Activated naive CD8-positive, alpha-beta T cell treated with anti-CD3 and anti-CD28 coated beads, Interleukin-2, amount 50 U/mL, for 16 hours (primary cell): ENCODE data around the gene ARL16.

Experiments
- DNase-seq: peaks from one replicate; pipeline ENCODE4 v3.0.0-alpha.2; 2020; ENCODE audit warnings: low read depth, low spot score

The ARL16 gene

DNA sequence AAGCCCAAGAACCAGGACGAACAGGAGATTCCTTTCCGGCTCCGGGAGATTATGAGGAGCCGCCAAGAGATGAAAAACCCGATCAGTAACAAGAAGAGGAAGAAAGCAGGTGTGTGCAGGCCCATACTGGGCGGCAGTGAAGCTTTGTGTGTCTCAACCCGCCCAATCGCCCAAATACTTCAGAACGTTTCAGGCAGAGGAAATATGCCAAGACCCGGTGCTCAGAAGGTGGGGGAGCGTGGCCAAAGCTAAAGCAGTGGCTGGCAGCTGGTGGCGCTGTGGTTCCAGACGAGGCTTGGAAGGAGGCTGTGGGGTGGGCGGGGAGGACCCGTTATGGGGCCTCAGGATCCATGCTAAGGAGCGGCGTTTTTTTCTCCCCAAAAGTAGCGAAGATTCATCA is 15.8 kb downstream of the ARL16 start:
- DNase-seq = no peak

DNA sequence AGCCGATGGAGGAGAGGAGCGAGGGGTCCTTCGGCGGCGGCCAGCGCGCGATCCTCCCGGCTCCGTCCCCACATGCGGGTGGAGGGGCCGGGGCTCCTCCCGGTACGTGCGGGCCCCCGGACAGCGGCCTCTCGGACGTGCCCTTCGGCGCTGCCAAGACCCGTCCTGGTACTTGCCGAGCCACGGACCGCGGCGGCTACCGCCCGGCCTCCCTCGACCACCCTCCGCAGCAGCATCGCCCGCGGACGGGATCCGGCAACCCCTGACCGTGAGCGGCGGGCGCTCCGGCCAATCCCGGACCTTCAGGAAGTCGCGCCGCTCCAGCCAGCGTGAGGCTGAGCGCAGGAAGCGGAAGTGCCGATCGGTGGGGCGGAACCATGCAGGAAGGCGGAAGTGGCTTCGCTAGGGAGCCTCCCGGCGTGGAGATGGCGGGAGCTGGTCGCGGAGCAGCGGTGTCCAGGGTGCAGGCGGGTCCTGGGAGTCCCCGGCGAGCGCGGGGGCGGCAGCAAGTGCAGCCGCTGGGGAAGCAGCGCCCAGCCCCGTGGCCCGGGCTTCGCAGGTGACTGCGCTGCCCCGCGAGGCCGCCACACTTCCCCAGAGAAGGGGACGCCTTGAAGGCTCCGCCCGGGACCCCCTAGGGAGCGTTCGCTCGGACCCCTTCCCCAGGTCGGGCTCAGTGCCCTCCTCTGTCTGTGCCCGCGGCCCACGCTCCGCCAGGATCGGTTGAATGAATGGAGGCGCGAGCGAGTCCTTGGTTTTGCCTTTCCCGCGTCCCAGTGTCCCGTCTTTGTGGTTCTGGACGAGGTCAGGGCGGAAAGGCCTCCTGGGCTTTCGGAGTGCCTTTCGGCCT is 17.0 kb downstream of the ARL16 start, which contains the start of the genes CCDC137 and OXLD1:
CCDC137 (plus strand) TSS at position 396 of the 850 bp plus-strand sequence; CDS start at position 426, 30 bp downstream.
OXLD1 (minus strand) TSS at position 264 of the 850 bp plus-strand sequence; CDS start at position 236, 28 bp downstream.
- peak; percentile 89 for DNase-seq

DNA sequence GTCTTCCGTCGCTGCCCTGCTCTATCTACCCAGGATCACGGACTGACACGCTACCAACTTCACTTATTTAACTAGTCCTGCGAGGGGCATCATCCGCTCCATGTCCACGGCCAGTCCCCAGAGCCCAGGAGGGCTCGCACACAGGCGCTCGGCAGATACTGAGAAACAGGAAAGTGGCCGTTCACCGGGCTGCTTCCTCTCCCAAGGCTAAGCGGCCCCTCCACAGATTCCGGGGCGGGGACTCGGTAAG is 17.6 kb downstream of the ARL16 start:
- DNase-seq = no peak

DNA sequence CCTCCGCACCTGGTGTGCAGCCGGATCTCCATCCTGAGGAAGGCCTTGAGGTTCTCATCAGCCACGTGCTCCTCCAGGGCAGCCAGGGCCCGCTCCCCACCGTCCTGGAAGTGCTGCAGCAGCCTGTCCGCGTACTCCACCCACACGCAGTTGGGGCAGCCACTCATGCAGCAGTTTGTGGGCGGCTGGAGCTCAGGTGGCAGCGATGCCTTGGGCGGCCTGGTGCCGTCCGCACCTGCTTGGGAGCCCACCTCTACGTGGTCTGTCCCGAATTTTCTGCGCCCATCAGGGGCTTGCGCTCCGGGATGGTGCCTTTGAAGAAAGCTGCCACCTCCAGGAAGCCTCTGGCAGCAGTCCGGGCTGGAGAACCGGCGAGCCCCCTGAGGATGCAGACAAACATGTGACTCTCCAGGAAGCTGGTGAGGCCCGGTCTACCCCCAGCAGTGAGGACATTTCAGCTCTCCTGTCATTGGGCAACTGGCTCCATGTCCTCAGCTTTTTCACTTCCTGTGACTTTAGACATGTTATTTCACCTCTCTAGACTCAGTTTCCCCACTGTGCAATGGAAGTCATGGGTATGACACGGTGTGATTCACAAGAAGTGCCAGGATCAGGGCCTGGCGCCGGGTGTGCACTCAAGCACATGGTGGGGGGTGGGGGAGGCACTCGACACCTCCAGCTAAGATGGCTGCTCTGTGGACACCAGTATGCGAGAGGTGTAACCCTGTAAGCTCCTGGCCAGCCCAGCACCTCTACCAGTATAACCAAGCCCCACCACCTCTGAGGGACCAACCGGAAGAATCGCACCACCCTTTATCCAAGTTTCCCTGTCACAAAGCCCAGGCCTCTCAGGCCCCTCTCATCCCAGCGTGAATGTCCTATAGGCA is 18.1 kb downstream of the ARL16 start:
- DNase-seq = peak; percentile 16

DNA sequence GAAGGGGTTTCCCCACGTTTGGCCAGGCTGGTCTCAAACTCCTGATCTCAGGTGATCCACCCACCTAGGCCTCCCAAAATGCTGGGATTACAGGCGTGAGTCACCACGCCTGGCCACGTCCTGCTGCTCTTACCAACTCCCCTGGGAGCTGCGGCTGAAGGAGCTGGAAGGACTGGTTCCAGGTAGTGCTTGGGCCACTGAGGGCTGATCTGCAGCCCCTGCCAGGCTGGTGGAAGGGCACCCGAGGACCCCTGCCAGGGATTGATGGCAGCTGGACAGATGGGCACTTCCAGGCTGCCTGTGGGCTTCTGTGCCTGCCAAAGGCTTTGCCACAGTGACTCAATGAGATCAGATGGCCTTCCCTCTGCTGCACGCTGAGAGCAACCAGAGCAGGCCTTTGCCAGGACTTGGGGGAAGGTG is 19.5 kb downstream of the ARL16 start:
- no peak for DNase-seq

DNA sequence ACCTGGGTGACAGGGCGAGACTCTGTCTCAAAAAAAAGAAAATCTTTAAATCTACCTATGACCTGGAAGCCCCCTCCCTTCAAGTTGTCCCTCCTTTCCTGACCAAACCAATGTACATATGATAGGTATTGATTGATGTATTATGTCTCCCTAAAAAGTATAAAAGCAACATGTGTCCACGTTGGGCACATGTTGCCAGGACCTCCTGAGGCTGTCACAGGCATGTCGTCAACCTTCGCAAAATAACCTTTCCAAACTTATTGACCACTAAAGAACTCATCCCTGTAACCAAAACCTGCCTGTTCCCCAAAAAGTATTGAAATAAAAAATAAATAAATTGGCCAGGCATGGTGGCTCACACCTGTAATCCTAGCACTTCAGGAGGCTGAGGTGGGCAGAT is 21.6 kb downstream of the ARL16 start:
- DNase-seq = no peak

DNA sequence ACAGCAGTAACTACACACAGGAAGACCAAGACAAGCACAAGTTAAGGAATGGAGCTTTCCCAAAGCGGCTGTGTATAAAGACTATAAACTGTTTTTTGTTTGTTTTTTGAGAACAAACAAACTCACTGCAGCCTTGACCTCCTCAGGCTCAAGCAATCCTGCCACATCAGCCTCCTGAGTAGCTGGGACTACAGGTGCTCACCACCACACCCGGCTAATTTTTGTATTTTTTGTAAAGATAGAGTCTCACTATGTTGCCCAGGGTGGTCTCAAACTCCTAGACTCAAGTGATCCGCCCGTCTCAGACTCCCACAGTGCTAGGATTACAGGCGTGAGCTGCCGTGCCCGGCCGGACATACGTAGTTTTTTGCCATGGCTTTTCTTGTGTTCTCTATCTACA is 23.2 kb downstream of the ARL16 start:
- DNase-seq = no peak

DNA sequence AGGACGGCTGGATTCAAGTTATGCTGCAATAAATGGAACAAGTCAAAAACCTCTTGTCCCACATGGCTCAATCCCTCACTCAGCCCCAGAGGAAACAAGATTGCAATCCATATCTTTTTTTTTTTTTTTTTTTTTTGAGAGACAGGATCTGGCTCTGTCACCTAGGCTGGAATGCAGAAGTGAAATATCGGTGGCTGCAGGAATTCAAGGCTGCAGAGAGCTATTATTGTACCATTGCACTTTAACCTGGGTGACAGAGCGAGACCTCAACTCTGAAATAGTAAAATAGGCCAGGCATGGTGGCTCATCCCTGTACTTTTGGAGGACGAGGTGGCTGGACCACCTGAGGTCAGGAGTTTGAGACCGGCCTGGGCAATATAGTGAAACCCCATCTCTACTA is 24.6 kb downstream of the ARL16 start:
- DNase-seq = no peak

DNA sequence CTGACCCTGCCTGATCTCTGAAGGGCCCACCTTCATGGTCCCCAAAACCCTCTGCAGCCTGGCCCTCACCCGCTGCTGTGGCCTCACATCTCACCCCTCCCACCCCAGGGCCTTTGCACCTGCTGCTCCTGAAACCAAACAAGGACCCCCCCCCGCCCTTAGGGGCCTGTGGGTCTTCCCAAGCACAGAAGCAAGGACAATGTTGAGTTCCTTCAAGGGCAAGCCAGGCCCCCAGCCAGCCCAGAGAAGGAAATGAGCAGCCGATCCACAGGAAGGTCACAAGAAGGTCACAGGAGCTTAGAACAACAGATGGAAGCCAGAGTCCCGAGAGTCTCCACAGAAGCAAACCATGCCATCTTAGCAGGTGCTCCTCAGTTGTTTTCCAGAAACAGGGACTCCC is 26.8 kb downstream of the ARL16 start:
- DNase-seq = no peak

DNA sequence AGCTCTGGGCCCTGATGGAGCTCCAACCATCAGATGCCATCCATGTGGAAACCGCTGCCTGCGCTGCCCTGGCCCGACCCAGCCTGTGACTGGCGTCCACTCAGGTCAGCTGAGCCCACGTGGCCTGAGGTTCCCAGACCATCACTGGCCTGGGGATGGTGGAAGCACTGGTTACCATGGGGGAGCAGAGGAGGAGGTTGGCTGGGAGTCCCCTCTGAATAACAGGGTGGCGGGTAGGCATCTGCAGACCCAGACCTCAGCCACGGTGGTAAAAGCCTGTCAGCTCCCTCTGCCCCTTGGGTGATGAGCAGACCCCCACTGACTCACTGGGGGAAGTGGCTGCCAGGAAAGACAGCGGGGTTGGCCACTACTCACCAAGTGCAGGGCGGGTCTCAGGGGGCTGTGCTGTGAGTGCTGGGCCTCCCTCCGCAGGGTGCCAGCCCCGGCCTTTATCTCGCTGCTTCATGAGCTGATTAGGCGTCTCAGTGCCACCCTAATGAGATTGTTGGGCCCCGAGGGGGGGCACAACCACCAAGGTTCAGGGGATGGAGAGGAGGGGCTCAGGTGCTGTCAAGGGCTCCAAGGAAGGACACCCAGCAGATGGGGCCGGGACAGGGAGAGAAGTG is 27.4 kb downstream of the ARL16 start, which contains the start of gene PDE6G:
PDE6G (minus strand) TSS at position 425 of the 626 bp plus-strand sequence. CDS start 3,237 bp downstream, outside the sequence.
- no peak for DNase-seq

DNA sequence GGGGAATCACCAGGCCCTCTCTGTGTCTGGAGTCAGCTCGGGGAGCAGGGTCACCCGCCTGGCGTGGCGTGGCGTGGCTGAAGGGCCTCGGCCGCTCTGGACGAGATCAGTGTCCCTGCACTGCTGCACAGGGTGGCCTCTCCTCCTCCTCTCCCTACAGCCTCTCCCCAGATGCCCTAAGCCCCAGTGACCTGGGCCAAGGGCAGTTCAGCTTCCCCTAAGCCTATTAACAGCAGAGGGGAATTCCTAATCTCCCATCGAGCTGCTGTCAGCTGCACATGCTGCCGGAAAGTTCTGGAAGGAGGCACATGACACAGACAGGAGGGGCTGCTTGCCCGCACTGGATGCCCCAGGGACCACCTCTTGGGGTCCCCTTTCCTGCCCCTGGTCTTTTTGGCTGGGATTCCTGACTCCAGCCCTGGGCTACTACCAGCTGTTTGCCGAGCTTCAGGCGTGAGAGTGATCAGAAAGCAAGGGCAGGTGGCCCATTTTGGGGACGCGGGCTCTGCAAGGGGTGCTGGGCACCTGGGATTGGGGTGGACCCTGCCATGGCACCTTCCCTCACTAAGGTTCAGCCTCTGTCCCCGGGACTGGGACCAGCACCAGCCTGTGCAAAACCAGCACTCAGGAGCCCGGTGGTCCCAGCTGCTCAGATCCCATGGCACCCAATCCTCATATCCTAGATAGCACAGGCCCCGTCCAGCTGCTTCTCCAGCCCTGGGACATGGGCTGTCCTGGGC is 28.0 kb downstream of the ARL16 start:
- no peak for DNase-seq

DNA sequence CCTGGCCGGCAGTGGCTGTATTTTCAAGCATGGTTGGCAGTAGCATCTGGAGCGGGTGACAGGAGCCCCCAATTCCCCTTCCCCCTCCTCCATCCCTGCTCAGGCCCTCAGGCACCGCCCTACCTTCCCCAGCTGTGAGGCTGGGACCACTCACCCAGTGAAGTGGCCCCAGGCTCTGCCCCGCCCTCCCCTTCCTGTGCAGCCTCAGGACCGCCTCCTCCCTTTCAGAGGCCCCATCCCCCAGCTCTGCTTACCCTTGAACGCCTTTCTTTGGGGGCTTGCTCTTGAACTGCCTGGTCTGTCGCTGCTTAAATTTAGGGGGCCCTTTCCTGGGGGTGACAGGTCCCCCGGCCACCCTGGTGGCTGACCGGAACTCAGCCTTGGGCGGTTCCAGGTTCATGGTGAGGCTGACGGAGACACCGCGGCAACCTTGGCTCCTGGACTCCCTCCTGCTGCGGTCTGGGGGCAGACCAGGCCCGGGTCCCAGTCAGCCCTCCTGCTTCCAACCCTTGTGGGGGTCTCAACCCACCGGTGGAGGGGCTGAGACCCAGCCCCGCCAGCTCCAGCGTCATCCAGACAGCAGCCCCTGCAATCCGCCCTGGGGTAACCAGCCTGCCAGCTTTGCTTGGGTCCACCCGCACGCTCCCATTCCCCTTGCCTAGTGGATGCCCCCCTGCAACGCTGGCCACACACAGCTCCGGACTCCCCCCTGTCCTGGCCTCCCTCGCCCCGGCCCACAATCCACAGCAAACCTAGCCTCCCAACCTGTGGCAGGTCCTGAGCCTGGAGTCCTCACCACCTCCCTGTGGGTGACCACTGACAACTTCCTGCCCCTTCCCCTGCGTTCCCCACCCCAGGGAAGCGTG is 30.5 kb downstream of the ARL16 start:
- no peak for DNase-seq

DNA sequence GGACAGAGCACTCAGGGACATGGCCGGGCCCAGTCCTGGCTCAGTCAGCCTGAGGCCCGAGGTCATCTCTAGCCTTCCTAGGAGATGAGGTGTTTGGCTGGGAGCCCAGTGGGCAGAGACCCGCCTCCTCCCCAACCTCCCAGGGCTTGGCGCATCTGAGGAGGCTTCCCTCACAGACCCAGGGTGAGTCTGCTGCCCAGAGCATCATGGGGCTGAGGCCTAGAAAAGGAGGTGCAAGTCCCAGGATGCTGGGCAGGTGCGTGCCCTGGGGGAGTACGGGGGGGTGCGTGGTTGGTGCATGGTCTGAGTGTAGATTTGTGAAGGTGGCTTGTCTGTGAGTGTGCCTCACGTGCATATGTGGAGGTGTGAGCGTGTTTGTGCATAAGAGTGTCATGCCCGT is 31.9 kb downstream of the ARL16 start:
- DNase-seq = no peak

DNA sequence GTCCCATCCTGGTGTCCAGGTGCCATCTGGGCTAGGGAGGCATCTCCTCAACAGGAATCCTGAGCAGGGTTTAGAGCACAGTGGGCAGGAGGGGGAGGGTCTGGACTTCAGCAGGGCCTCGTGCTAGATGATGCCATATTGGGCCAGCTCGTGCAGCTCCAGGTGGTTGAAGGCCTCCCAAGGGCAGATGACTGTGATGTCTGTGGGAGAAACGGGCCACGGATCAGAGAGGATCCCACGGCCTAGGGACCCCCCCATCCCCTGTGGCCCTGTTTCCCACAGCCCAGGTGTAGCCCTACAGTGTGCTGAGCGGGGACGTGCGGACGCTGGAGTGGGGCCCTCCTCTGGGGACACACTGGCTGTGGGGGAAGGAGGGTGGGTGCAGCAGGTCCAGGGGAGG is 32.6 kb downstream of the ARL16 start:
- no peak for DNase-seq

DNA sequence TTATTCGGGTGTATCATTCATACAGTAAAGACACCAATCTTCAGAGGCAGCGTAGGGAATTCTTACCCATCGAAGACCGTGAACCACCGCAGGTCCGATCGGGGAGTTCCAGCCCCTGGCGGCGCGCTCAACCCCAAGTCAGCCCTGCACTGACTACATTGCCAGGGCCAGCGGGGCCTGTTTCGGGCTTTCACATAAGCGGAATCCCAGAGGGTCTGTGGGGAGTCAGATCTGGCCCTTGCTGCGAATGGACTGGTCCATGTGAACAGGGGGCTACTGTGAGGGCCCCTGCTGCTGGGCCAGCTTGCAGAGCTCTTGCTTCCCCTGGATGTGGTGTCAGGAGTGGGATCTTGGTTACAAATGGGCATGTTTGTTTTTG is 34.9 kb downstream of the ARL16 start:
- no peak for DNase-seq

DNA sequence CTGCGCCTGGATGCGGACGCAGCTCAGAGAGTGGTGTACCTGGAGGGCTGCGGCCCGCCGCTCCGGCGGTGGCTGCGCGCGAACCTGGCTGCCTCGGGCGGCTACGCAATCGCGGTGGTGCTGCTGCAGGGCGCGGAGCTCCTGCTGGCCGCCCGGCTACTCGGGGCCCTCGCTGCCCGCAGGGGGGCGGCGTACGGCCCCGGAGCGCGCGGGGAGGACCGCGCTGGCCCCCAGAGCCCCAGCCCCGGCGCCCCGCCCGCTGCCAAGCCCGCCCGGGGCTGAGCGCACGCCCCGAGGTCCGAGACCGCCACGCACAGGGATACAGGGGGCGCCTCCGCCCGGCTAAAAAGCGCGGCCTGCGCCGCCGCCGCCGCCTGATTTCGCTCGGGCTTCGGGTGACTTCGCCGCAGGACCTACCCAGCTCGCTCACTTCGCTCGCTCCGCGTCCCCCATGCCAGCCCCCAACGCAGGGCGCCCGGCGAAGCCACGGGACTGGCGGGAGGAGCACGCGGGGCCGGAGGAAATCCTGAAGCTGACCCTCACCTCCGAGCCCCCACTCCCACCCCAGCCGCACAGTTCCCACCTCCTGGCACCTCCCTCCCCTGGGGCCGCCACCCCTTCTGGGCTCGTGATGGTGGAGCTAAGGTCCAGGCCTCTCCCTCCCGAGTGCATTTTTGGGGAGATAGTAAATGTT is 35.4 kb downstream of the ARL16 start:
- DNase-seq = no peak

DNA sequence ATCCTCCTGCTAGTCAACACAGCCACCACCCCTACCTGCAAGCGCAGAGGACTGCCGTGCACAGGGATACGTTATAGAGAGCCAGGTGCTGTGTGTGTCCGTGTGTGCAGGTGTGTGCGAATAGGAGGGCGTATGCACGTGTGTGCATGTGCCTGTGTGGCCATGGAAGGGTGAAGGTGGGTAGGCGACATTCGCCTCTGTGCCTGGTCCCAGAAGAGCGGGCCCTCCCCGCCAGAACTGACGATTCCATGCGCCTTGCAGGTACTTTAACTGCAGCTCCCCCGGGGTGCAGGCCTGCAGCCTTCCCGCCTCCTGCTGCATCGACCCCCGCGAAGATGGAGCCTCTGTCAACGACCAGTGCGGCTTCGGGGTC is 36.0 kb downstream of the ARL16 start:
- no peak for DNase-seq

DNA sequence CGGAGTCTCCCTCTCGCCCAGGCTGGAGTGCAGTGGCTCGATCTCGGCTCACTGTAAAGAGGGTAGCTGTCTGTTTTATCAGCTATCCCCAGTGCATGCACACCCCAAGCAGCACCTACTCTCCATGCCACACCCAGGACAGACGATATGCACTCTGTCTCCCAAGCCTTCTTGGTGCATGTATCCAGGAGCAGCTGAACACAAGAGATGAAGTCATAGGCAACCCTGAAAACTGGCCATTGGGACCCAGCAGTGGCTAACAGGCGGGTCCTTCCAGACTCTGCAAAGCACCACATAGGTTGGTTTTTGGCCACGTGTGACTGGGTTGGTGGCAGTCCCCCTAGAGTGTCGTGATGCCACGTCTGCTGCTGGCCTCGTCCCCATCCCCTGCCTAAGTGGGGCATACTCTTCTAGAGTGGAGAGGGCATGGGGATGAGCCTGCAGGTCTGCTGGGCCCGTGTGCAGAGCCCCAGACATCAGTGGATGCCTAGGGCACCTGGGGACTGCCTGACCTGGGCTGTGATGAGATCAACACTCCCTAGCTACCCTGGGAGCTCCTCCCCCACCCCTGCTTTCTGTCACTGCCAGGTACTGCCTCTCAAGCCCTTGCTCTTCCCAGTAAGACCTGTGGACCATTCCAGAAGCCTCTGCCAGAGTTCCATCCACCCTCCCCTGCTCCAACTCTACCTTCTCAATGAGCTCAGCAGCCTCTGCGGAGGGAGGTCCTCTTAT is 36.6 kb downstream of the ARL16 start:
- no peak for DNase-seq
